K562 (cell line): ENCODE measurements around the gene ANTKMT. TPM values are rescaled to one million over a fixed set of nuclear protein-coding genes. Genes with fewer than 3 reads are reported as not detected.

Experiments
- ETS1 ChIP-seq: conservative IDR thresholded peaks from 2 replicates; pipeline ENCODE4 v1.6.1; 2011; ENCODE audit warnings: low read depth, mild to moderate bottlenecking, low read length; ENCODE audit not compliant: control insufficient read depth
- FOSL1 ChIP-seq: fragments of 200-800 bp; sonication (Bioruptor generic); conservative IDR thresholded peaks from 2 replicates; pipeline ENCODE4 v1.6.1; 2016; ENCODE audit warnings: missing genetic modification characterization, missing compliant biosample characterization
- MCM5 ChIP-seq: fragments of 450-650 bp; IDR thresholded peaks from 2 replicates; pipeline ENCODE4 v1.6.1; 2016; ENCODE audit warnings: low read depth
- NR0B1 ChIP-seq: fragments of 450-650 bp; IDR thresholded peaks from one replicate; pipeline ENCODE4 v1.6.1; 2018; ENCODE audit warnings: mild to moderate bottlenecking, moderate library complexity; ENCODE audit not compliant: partially characterized antibody
- ZNF274 ChIP-seq: IDR thresholded peaks from 2 replicates; pipeline ENCODE4 v1.6.1; 2011; ENCODE audit warnings: low read depth, mild to moderate bottlenecking, low read length, moderate library complexity, borderline replicate concordance
- polyA plus RNA-seq, 8 experiments: library from polyadenylated mRNA; depleted of rRNA in 4 of 8; stranded (reverse) in 5 of 8; unstranded in 3 of 8; fragments of >200 nt; fragmentation: Nextera tagmentation in 2 of 8; fragmentation: Illumina TruSeq in 1 of 8; extraction: Ambion mirVana in 2 of 8; extraction: Trizol in 1 of 8; gene quantifications; 2 replicates each; pipeline versions ENCODE4 v1.2.1 to v1.2.3, GENCODE V29; 2011 to 2014; ENCODE audit warnings: inconsistent platforms in 1 of 8, missing spikeins in 1 of 8
- total RNA-seq, 7 experiments: library from RNA; depleted of rRNA in 6 of 7; stranded (reverse); fragments of >200 nt in 6 of 7; fragmentation: Illumina TruSeq in 2 of 7; extraction: Trizol in 2 of 7; gene quantifications; 2 replicates each; pipeline versions ENCODE4 v1.2.1 to v1.2.3, GENCODE V29; 2011 to 2021; ENCODE audit warnings: low replicate concordance in 1 of 7
- TF ChIP-seq, protein P1 (sequence below): fragments of 250-450 bp; sonication (Bioruptor Pico); IDR thresholded peaks from 2 replicates; pipeline ENCODE4 v1.4.0; 2020; ENCODE audit warnings: mild to moderate bottlenecking, moderate library complexity
- TF ChIP-seq, protein P2 (sequence below): fragments of 450-650 bp; IDR thresholded peaks from 2 replicates; pipeline ENCODE4 v1.6.1; 2016; ENCODE audit warnings: borderline replicate concordance

Gene ANTKMT
- total and polyA plus RNA-seq, 9 of the 15 experiments (the other 6 are each of a cell fraction or from before 2014, with no cell fraction given) = 0.58 to 217 (median 19.1) TPM

DNA sequence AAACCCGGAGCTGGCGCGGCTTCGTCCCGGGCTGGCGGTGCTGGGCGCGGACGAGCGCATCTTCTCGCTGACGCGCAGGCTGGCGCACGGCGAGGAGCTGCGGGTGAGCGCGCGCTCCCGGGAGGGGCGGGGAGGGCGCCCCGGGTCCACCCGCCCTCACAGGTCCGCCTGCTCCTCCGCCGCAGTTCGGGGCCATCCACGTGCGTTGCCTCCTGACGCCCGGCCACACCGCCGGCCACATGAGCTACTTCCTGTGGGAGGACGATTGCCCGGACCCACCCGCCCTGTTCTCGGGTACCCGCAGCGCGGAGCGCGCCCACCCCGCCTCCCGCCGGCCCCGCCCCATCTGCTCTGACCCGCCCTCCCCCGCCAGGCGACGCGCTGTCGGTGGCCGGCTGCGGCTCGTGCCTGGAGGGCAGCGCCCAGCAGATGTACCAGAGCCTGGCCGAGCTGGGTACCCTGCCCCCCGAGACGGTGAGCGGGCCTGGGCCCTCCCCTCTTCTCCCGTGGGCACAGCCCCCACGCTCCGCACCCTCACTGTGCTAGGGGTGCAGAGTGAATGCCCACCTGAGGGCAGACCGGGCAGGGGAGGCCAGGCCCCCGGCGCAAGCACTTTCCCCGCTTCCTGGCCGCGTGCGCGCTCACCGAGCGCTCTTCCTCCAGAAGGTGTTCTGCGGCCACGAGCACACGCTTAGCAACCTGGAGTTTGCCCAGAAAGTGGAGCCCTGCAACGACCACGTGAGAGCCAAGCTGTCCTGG is 7.4 kb downstream of the ANTKMT start (continued):
- TF ChIP-seq FOSL1 = 0 out of 2 replicates have a peak, but pooled peaks have one; percentile 15
- peak; percentile 75; the same call in 1 of the 2 replicates for TF ChIP-seq ETS1
- TF ChIP-seq, protein P1, sequence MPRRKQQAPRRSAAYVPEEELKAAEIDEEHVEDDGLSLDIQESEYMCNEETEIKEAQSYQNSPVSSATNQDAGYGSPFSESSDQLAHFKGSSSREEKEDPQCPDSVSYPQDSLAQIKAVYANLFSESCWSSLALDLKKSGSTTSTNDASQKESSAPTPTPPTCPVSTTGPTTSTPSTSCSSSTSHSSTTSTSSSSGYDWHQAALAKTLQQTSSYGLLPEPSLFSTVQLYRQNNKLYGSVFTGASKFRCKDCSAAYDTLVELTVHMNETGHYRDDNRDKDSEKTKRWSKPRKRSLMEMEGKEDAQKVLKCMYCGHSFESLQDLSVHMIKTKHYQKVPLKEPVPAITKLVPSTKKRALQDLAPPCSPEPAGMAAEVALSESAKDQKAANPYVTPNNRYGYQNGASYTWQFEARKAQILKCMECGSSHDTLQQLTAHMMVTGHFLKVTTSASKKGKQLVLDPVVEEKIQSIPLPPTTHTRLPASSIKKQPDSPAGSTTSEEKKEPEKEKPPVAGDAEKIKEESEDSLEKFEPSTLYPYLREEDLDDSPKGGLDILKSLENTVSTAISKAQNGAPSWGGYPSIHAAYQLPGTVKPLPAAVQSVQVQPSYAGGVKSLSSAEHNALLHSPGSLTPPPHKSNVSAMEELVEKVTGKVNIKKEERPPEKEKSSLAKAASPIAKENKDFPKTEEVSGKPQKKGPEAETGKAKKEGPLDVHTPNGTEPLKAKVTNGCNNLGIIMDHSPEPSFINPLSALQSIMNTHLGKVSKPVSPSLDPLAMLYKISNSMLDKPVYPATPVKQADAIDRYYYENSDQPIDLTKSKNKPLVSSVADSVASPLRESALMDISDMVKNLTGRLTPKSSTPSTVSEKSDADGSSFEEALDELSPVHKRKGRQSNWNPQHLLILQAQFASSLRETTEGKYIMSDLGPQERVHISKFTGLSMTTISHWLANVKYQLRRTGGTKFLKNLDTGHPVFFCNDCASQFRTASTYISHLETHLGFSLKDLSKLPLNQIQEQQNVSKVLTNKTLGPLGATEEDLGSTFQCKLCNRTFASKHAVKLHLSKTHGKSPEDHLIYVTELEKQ (CRISPR knock-in tag) = no peak
- TF ChIP-seq, protein P2, sequence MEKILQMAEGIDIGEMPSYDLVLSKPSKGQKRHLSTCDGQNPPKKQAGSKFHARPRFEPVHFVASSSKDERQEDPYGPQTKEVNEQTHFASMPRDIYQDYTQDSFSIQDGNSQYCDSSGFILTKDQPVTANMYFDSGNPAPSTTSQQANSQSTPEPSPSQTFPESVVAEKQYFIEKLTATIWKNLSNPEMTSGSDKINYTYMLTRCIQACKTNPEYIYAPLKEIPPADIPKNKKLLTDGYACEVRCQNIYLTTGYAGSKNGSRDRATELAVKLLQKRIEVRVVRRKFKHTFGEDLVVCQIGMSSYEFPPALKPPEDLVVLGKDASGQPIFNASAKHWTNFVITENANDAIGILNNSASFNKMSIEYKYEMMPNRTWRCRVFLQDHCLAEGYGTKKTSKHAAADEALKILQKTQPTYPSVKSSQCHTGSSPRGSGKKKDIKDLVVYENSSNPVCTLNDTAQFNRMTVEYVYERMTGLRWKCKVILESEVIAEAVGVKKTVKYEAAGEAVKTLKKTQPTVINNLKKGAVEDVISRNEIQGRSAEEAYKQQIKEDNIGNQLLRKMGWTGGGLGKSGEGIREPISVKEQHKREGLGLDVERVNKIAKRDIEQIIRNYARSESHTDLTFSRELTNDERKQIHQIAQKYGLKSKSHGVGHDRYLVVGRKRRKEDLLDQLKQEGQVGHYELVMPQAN = peak; percentile 48; the same call in 1 of the 2 replicates
- TF ChIP-seq ZNF274 = no peak
- TF ChIP-seq NR0B1 = no peak
- TF ChIP-seq MCM5 = no peak
